NCI-H748 (cell line): ENCODE results near the gene B4GALNT3.
"Not testable (repeated sequence)": the region's sequence is repeated elsewhere in the genome, so short reads cannot be mapped to it uniquely, and the experiment has no call there.

ENCODE experiments used
- DNase-seq: peaks from one replicate; lab custom pipeline; 2025; ENCODE audit not compliant: unreplicated experiment; lab: John Stamatoyannopoulos, UW

B4GALNT3 gene

GRCh38 chr12:573232-573631 is 113.5 kb downstream of the B4GALNT3 start:
- no peak for DNase-seq

GRCh38 chr12:574475-575128 is 114.9 kb downstream of the B4GALNT3 start:
- no peak for DNase-seq

- DNase-seq, result no peak
These were observed 115.4 kb downstream of the B4GALNT3 start for GRCh38 chr12:575129-575502.

- DNase-seq, result peak; percentile 70
These were observed 116.3 kb downstream of the B4GALNT3 start for GRCh38 chr12:575948-576614.

- DNase-seq, result no peak
These were observed 116.9 kb downstream of the B4GALNT3 start for GRCh38 chr12:576615-577110.

GRCh38 chr12:577994-578747 is 118.4 kb downstream of the B4GALNT3 start:
- DNase-seq, result not testable (repeated sequence)

- DNase-seq, result no peak
These were observed 119.1 kb downstream of the B4GALNT3 start for GRCh38 chr12:578748-579419.

GRCh38 chr12:579420-580110 is 119.8 kb downstream of the B4GALNT3 start:
- DNase-seq, result no peak

- no peak for DNase-seq
These were observed 121.1 kb downstream of the B4GALNT3 start for GRCh38 chr12:580813-581212.

- DNase-seq, result no peak
These were observed 121.6 kb downstream of the B4GALNT3 start for GRCh38 chr12:581321-581720.

- DNase-seq, result no peak
These were observed 122.0 kb downstream of the B4GALNT3 start for GRCh38 chr12:581746-582145.

- no peak for DNase-seq
These were observed 123.6 kb downstream of the B4GALNT3 start for GRCh38 chr12:583251-583869.

GRCh38 chr12:585062-586061 is 125.6 kb downstream of the B4GALNT3 start:
- no peak for DNase-seq

- no peak for DNase-seq
These were observed 126.8 kb downstream of the B4GALNT3 start for GRCh38 chr12:586318-587071.

- DNase-seq, result no peak
These were observed 127.6 kb downstream of the B4GALNT3 start for GRCh38 chr12:587132-588023.

- no peak for DNase-seq
These were observed 128.2 kb downstream of the B4GALNT3 start for GRCh38 chr12:588024-588322.

GRCh38 chr12:588646-589045 is 128.9 kb downstream of the B4GALNT3 start:
- DNase-seq, result no peak
